WTC11 (cell line): ENCODE data around the gene CTDP1. TPM values are rescaled to one million over a fixed set of nuclear protein-coding genes. Genes with fewer than 3 reads are reported as not detected.

Experiments used
- ATAC-seq: fragments of 200-7000 bp; cut with Tn5 transposase; 2 replicates; pipeline ENCODE4 v1.10.0; 2021; ENCODE audit warnings: mild to moderate bottlenecking, moderate library complexity
- CTCF ChIA-PET: fragments of 300-600 bp; sonication (Branson Sonifier 250); formaldehyde crosslinking; loops from one replicate; lab custom pipeline; 2021; ENCODE audit warnings: antibody characterized with exemption; lab: Charles Lee
- POLR2A ChIA-PET: fragments of 350-600 bp; sonication (Branson Sonifier 250); formaldehyde crosslinking; loops from one replicate; lab custom pipeline; 2021; ENCODE audit warnings: antibody characterized with exemption; lab: Charles Lee
- DNase-seq: peaks from one replicate; pipeline ENCODE4 v3.0.0; 2021; ENCODE audit warnings: low spot score
- H3K27ac Mint-ChIP-seq: 2 replicates; pipeline ENCODE4 v1.8.0; 2021; ENCODE audit warnings: mixed read lengths
- H3K27me3 Mint-ChIP-seq: 2 replicates; pipeline ENCODE4 v1.8.0; 2021; ENCODE audit warnings: low read depth, mild to moderate bottlenecking, moderate library complexity, mixed read lengths
- H3K36me3 Mint-ChIP-seq: 2 replicates; pipeline ENCODE4 v1.8.0; 2021; ENCODE audit warnings: mixed read lengths
- H3K4me1 Mint-ChIP-seq: 2 replicates; pipeline ENCODE4 v1.8.0; 2022; ENCODE audit warnings: mixed read lengths
- H3K4me3 Mint-ChIP-seq: 2 replicates; pipeline ENCODE4 v1.8.0; 2021; ENCODE audit warnings: mild to moderate bottlenecking, moderate library complexity, mixed read lengths
- H3K9me3 Mint-ChIP-seq: 2 replicates; pipeline ENCODE4 v1.8.0; 2021; ENCODE audit warnings: mixed read lengths
- CREM ChIP-seq: sonication (generic); formaldehyde crosslinking; IDR thresholded peaks from 2 replicates; pipeline ENCODE4 v1.8.1; 2022; ENCODE audit warnings: mild to moderate bottlenecking, missing genetic modification reagents, moderate library complexity
- EMX1 ChIP-seq: fragments of 250-450 bp; sonication (Bioruptor Pico); IDR thresholded peaks from 2 replicates; pipeline ENCODE4 v1.8.0; 2021; ENCODE audit warnings: mild to moderate bottlenecking
- ESRRA ChIP-seq: sonication (generic); formaldehyde crosslinking; IDR thresholded peaks from 2 replicates; pipeline ENCODE4 v1.8.1; 2022; ENCODE audit warnings: mild to moderate bottlenecking, missing genetic modification reagents, borderline replicate concordance
- ETV6 ChIP-seq: sonication (generic); formaldehyde crosslinking; IDR thresholded peaks from 2 replicates; pipeline ENCODE4 v1.8.1; 2022; ENCODE audit warnings: mild to moderate bottlenecking, missing genetic modification reagents
- FOXK1 ChIP-seq: sonication (generic); formaldehyde crosslinking; IDR thresholded peaks from 2 replicates; pipeline ENCODE4 v1.8.0; 2022; ENCODE audit warnings: mild to moderate bottlenecking, moderate library complexity, missing genetic modification reagents
- GRHL2 ChIP-seq: fragments of 250-450 bp; sonication (Bioruptor Pico); IDR thresholded peaks from 2 replicates; pipeline ENCODE4 v1.8.0; 2022; ENCODE audit warnings: mild to moderate bottlenecking, moderate library complexity; ENCODE audit not compliant: insufficient replicate concordance, severe bottlenecking
- GTF2I ChIP-seq: fragments of 250-450 bp; sonication (Bioruptor Pico); conservative IDR thresholded peaks from 2 replicates; pipeline ENCODE4 v1.4.0; 2021; ENCODE audit warnings: mild to moderate bottlenecking
- JAZF1 ChIP-seq: fragments of 250-450 bp; sonication (Bioruptor Pico); IDR thresholded peaks from 2 replicates; pipeline ENCODE4 v1.9.0; 2021; ENCODE audit warnings: moderate library complexity, mild to moderate bottlenecking, inconsistent platforms
- KAT7 ChIP-seq: sonication (generic); formaldehyde crosslinking; IDR thresholded peaks from 2 replicates; pipeline ENCODE4 v1.8.1; 2023; ENCODE audit warnings: missing genetic modification reagents, mild to moderate bottlenecking, borderline replicate concordance
- MXD4 ChIP-seq: fragments of 250-450 bp; sonication (Bioruptor Pico); IDR thresholded peaks from 2 replicates; pipeline ENCODE4 v1.8.0; 2021; ENCODE audit warnings: mild to moderate bottlenecking, moderate library complexity, borderline replicate concordance
- MYBL2 ChIP-seq: sonication (generic); formaldehyde crosslinking; IDR thresholded peaks from 2 replicates; pipeline ENCODE4 v1.8.1; 2023; ENCODE audit warnings: mild to moderate bottlenecking, moderate library complexity, missing genetic modification reagents
- NR1H2 ChIP-seq: sonication (generic); formaldehyde crosslinking; IDR thresholded peaks from 2 replicates; pipeline ENCODE4 v1.9.0; 2021; ENCODE audit warnings: mild to moderate bottlenecking, moderate library complexity, missing genetic modification reagents
- OVOL2 ChIP-seq: fragments of 250-450 bp; sonication (Bioruptor Pico); IDR thresholded peaks from 2 replicates; pipeline ENCODE4 v1.9.0; 2021; ENCODE audit warnings: mild to moderate bottlenecking, borderline replicate concordance
- RELA ChIP-seq: sonication (generic); formaldehyde crosslinking; IDR thresholded peaks from 2 replicates; pipeline ENCODE4 v1.8.1; 2022; ENCODE audit warnings: missing genetic modification reagents, mild to moderate bottlenecking, borderline replicate concordance
- SP1 ChIP-seq: sonication (generic); formaldehyde crosslinking; conservative IDR thresholded peaks from 2 replicates; pipeline ENCODE4 v1.8.1; 2022; ENCODE audit warnings: missing genetic modification reagents
- TEAD1 ChIP-seq: sonication (generic); formaldehyde crosslinking; IDR thresholded peaks from 2 replicates; pipeline ENCODE4 v1.8.0; 2022; ENCODE audit warnings: mild to moderate bottlenecking, missing genetic modification reagents
- ZNF138 ChIP-seq: sonication (generic); formaldehyde crosslinking; conservative IDR thresholded peaks from 2 replicates; pipeline ENCODE4 v1.8.1; 2022; ENCODE audit warnings: mild to moderate bottlenecking, moderate library complexity, missing genetic modification reagents
- ZNF219 ChIP-seq: sonication (generic); formaldehyde crosslinking; IDR thresholded peaks from 2 replicates; pipeline ENCODE4 v1.8.0; 2023; ENCODE audit warnings: missing genetic modification reagents, mild to moderate bottlenecking, borderline replicate concordance
- ZNF232 ChIP-seq: sonication (generic); formaldehyde crosslinking; IDR thresholded peaks from 2 replicates; pipeline ENCODE4 v1.8.0; 2022; ENCODE audit warnings: mild to moderate bottlenecking, missing genetic modification reagents
- ZNF263 ChIP-seq: sonication (generic); formaldehyde crosslinking; IDR thresholded peaks from 2 replicates; pipeline ENCODE4 v1.8.1; 2022; ENCODE audit warnings: low read depth, mild to moderate bottlenecking, moderate library complexity, missing genetic modification reagents
- ZNF317 ChIP-seq: sonication (generic); formaldehyde crosslinking; IDR thresholded peaks from 2 replicates; pipeline ENCODE4 v1.8.1; 2023; ENCODE audit warnings: low read depth, mild to moderate bottlenecking, moderate library complexity, missing genetic modification reagents, borderline replicate concordance
- ZNF671 ChIP-seq: fragments of 250-450 bp; sonication (Bioruptor Pico); IDR thresholded peaks from 2 replicates; pipeline ENCODE4 v1.8.0; 2021; ENCODE audit warnings: mild to moderate bottlenecking
- total RNA-seq: library from RNA; stranded (reverse); gene quantifications from 3 replicates; pipeline ENCODE4 v1.2.3, GENCODE V29; 2021
- TF ChIP-seq, protein P1 (sequence below): fragments of 250-450 bp; sonication (Bioruptor Pico); IDR thresholded peaks from 2 replicates; pipeline ENCODE4 v2.1.2; 2022; ENCODE audit warnings: mild to moderate bottlenecking, moderate library complexity
- TF ChIP-seq, protein P2 (sequence below): sonication (generic); formaldehyde crosslinking; IDR thresholded peaks from 2 replicates; pipeline ENCODE4 v1.8.0; 2022; ENCODE audit warnings: mild to moderate bottlenecking, missing genetic modification reagents
- TF ChIP-seq, protein P3 (sequence below): sonication (generic); formaldehyde crosslinking; conservative IDR thresholded peaks from 2 replicates; pipeline ENCODE4 v1.8.1; 2023; ENCODE audit warnings: mild to moderate bottlenecking, low read depth, missing genetic modification reagents, moderate library complexity
- TF ChIP-seq, protein P4 (sequence below): sonication (generic); formaldehyde crosslinking; IDR thresholded peaks from 2 replicates; pipeline ENCODE4 v1.8.1; 2023; ENCODE audit warnings: mild to moderate bottlenecking, missing genetic modification reagents, borderline replicate concordance

The CTDP1 gene
- total RNA-seq, 1 experiment from 2014 or later: 39.7 TPM

DNA sequence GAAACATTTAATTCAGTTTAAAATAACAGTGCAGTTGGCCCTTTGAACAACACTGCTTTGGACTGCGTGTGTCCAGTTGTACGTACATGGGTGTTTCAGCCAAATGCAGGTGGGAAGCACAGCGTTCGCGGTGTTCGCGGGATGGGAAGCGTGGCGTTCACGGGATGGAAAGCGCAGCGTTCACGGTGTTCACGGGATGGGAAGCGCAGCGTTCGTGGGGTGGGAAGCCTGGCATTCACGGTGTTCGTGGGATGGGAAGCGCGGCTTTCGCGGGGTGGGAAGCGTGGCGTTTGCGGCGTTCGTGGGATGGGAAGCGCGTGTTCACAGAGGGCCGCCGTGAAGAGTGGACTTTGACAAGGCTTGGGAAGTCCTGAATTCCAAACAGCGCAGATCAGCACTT, 47.6 kb downstream of the CTDP1 start:
- ATAC-seq: no peak
- peaks cover 9% of the 10 kb centered on the region for H3K9me3 Mint-ChIP-seq
- no peak for TF ChIP-seq TEAD1 (CRISPR knock-in tag)
- TF ChIP-seq JAZF1: no peak
- TF ChIP-seq, protein P1, sequence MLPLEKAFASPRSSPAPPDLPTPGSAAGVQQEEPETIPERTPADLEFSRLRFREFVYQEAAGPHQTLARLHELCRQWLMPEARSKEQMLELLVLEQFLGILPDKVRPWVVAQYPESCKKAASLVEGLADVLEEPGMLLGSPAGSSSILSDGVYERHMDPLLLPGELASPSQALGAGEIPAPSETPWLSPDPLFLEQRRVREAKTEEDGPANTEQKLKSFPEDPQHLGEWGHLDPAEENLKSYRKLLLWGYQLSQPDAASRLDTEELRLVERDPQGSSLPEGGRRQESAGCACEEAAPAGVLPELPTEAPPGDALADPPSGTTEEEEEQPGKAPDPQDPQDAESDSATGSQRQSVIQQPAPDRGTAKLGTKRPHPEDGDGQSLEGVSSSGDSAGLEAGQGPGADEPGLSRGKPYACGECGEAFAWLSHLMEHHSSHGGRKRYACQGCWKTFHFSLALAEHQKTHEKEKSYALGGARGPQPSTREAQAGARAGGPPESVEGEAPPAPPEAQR (CRISPR knock-in tag): no peak
- TF ChIP-seq KAT7 (CRISPR knock-in tag): no peak
- TF ChIP-seq CREM (CRISPR knock-in tag): no peak
- TF ChIP-seq, protein P2, sequence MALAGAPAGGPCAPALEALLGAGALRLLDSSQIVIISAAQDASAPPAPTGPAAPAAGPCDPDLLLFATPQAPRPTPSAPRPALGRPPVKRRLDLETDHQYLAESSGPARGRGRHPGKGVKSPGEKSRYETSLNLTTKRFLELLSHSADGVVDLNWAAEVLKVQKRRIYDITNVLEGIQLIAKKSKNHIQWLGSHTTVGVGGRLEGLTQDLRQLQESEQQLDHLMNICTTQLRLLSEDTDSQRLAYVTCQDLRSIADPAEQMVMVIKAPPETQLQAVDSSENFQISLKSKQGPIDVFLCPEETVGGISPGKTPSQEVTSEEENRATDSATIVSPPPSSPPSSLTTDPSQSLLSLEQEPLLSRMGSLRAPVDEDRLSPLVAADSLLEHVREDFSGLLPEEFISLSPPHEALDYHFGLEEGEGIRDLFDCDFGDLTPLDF: no peak
- no peak for TF ChIP-seq MYBL2 (CRISPR knock-in tag)
- TF ChIP-seq ZNF317 (CRISPR knock-in tag): no peak
- no peak for TF ChIP-seq ZNF232 (CRISPR knock-in tag)
- no peak for TF ChIP-seq NR1H2 (CRISPR knock-in tag)
- TF ChIP-seq ZNF138 (CRISPR knock-in tag): no peak
- TF ChIP-seq ZNF671 (CRISPR knock-in tag): no peak
- TF ChIP-seq ESRRA (CRISPR knock-in tag): no peak
- no peak for TF ChIP-seq GTF2I (CRISPR knock-in tag)
- TF ChIP-seq, protein P3, sequence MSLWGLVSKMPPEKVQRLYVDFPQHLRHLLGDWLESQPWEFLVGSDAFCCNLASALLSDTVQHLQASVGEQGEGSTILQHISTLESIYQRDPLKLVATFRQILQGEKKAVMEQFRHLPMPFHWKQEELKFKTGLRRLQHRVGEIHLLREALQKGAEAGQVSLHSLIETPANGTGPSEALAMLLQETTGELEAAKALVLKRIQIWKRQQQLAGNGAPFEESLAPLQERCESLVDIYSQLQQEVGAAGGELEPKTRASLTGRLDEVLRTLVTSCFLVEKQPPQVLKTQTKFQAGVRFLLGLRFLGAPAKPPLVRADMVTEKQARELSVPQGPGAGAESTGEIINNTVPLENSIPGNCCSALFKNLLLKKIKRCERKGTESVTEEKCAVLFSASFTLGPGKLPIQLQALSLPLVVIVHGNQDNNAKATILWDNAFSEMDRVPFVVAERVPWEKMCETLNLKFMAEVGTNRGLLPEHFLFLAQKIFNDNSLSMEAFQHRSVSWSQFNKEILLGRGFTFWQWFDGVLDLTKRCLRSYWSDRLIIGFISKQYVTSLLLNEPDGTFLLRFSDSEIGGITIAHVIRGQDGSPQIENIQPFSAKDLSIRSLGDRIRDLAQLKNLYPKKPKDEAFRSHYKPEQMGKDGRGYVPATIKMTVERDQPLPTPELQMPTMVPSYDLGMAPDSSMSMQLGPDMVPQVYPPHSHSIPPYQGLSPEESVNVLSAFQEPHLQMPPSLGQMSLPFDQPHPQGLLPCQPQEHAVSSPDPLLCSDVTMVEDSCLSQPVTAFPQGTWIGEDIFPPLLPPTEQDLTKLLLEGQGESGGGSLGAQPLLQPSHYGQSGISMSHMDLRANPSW (CRISPR knock-in tag): no peak
- TF ChIP-seq RELA (CRISPR knock-in tag): no peak
- no peak for TF ChIP-seq OVOL2
- no peak for TF ChIP-seq EMX1
- TF ChIP-seq SP1 (CRISPR knock-in tag): no peak
- no peaks in the 10 kb centered on the region for H3K4me1 Mint-ChIP-seq
- H3K4me3 Mint-ChIP-seq: no peak overlapping the region
- ChIA-PET CTCF (no interaction called here), POLR2A (no interaction called here)
- no peaks in the 10 kb centered on the region for H3K27me3 Mint-ChIP-seq
- peaks cover 50% of the 10 kb centered on the region for H3K36me3 Mint-ChIP-seq
- no peak overlapping the region for H3K27ac Mint-ChIP-seq
- no peak for DNase-seq

DNA sequence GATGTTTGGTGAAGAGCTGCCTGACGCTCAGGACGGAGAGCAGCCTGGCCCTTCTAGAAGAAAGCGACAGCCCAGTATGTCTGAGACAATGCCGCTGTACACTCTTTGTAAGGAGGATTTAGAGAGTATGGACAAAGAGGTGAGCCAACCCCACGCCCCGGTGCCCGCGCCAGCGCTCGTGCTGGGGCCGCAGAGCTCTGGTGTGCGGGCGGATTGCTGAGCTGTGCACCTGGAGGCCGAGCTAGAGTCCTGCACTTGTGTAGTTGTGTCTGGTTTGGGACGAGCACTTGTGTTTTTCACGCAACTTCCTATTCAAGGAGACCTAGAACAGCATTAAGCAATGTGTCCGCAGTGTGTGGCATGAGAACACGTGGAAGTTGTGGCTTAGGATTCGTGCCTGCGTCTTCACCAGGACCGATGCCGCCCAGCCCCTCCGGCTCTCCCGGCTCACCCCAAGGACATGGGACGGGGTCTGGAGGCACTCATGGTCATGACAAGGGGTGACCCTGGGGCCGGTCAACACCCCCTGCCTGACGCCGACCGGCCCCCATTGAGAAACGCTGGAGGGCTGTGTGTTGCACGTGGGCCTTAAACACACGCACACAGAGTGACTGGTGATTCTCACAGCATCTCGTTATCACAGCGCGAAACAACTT, 49.5 kb downstream of the CTDP1 start:
- no peak overlapping the region for H3K27ac Mint-ChIP-seq
- POLR2A ChIA-PET: no interaction called here
- no peak overlapping the region for H3K4me3 Mint-ChIP-seq
- CTCF ChIA-PET: no interaction called here
- peaks cover 9% of the 10 kb centered on the region for H3K9me3 Mint-ChIP-seq
- no peaks in the 10 kb centered on the region for H3K4me1 Mint-ChIP-seq
- peaks cover 53% of the 10 kb centered on the region for H3K36me3 Mint-ChIP-seq
- ATAC-seq (no peak), DNase-seq (no peak)
- H3K27me3 Mint-ChIP-seq: no peaks in the 10 kb centered on the region
- TF ChIP-seq ZNF263 (CRISPR knock-in tag) (no peak), ESRRA (CRISPR knock-in tag) (no peak), MXD4 (CRISPR knock-in tag) (no peak), ETV6 (CRISPR knock-in tag) (no peak), RELA (CRISPR knock-in tag) (no peak), GRHL2 (CRISPR knock-in tag) (no peak), KAT7 (CRISPR knock-in tag) (no peak), FOXK1 (CRISPR knock-in tag) (no peak), ZNF219 (CRISPR knock-in tag) (no peak)
- TF ChIP-seq, protein P4, sequence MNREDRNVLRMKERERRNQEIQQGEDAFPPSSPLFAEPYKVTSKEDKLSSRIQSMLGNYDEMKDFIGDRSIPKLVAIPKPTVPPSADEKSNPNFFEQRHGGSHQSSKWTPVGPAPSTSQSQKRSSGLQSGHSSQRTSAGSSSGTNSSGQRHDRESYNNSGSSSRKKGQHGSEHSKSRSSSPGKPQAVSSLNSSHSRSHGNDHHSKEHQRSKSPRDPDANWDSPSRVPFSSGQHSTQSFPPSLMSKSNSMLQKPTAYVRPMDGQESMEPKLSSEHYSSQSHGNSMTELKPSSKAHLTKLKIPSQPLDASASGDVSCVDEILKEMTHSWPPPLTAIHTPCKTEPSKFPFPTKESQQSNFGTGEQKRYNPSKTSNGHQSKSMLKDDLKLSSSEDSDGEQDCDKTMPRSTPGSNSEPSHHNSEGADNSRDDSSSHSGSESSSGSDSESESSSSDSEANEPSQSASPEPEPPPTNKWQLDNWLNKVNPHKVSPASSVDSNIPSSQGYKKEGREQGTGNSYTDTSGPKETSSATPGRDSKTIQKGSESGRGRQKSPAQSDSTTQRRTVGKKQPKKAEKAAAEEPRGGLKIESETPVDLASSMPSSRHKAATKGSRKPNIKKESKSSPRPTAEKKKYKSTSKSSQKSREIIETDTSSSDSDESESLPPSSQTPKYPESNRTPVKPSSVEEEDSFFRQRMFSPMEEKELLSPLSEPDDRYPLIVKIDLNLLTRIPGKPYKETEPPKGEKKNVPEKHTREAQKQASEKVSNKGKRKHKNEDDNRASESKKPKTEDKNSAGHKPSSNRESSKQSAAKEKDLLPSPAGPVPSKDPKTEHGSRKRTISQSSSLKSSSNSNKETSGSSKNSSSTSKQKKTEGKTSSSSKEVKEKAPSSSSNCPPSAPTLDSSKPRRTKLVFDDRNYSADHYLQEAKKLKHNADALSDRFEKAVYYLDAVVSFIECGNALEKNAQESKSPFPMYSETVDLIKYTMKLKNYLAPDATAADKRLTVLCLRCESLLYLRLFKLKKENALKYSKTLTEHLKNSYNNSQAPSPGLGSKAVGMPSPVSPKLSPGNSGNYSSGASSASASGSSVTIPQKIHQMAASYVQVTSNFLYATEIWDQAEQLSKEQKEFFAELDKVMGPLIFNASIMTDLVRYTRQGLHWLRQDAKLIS (CRISPR knock-in tag): no peak
